Subcutaneous abdominal adipose tissue (tissue), 5 donors: ENCODE data around the gene COL8A1.

Source experiments
- H3K27ac ChIP-seq: one replicate; pipeline ENCODE4 v1.7.0; 2013; ENCODE audit warnings: low read depth, mild to moderate bottlenecking, inconsistent platforms, low read length, moderate library complexity
- H3K27me3 ChIP-seq, 5 donors: one replicate each; pipeline ENCODE4 v1.7.0; 2013; ENCODE audit warnings: low read length in 5 of 5, inconsistent platforms in 1 of 5; ENCODE audit not compliant: control insufficient read depth in 5 of 5, insufficient read depth in 4 of 5
- H3K36me3 ChIP-seq, 5 donors: one replicate each; pipeline ENCODE4 v1.7.0; 2013; ENCODE audit warnings: low read length in 5 of 5; ENCODE audit not compliant: control insufficient read depth in 5 of 5, insufficient read depth in 5 of 5
- H3K4me1 ChIP-seq, 5 donors: one replicate each; pipeline ENCODE4 v1.7.0; 2013; ENCODE audit warnings: low read length in 5 of 5, mild to moderate bottlenecking in 3 of 5, moderate library complexity in 1 of 5; ENCODE audit not compliant: control insufficient read depth in 5 of 5, insufficient read depth in 5 of 5
- H3K4me3 ChIP-seq, 5 donors: one replicate each; pipeline ENCODE4 v1.7.0; 2013; ENCODE audit warnings: low read length in 5 of 5, low read depth in 1 of 5
- H3K9ac ChIP-seq, 5 donors: one replicate each; pipeline ENCODE4 v1.7.0; 2013; ENCODE audit warnings: low read length in 5 of 5, mild to moderate bottlenecking in 4 of 5, moderate library complexity in 3 of 5
- H3K9me3 ChIP-seq, 5 donors: one replicate each; pipeline ENCODE4 v1.7.0; 2013; ENCODE audit warnings: low read length in 5 of 5; ENCODE audit not compliant: control insufficient read depth in 5 of 5
- donor health status: healthy.
- donor health status: healthy.
- donor health status: healthy.
- donor health status: healthy.
- donor health status: healthy.

The COL8A1 gene

GRCh38 chr3:99776516-99777209, 138.3 kb downstream of the COL8A1 start:
- Histone ChIP-seq H3K9me3 (no peaks in the 10 kb centered on the region), H3K36me3 (no peaks in the 10 kb centered on the region), H3K27ac (no peak overlapping the region), H3K4me3 (no peak overlapping the region), H3K9ac (no peak overlapping the region), H3K4me1 (peaks cover 0 to 14% (median 4%) of the 10 kb centered on the region in 5 donors), H3K27me3 (no peaks in the 10 kb centered on the region)

GRCh38 chr3:99777210-99777549, 138.8 kb downstream of the COL8A1 start:
- Histone ChIP-seq H3K9ac (peak overlapping the region in 1 of 5 donors; percentile 31), H3K36me3 (no peaks in the 10 kb centered on the region), H3K4me3 (no peak overlapping the region), H3K27me3 (no peaks in the 10 kb centered on the region), H3K4me1 (peaks cover 0 to 19% (median 4%) of the 10 kb centered on the region in 5 donors), H3K27ac (no peak overlapping the region), H3K9me3 (no peaks in the 10 kb centered on the region)

- peak overlapping the region in 1 of 5 donors; percentile 31 for H3K9ac ChIP-seq
- H3K4me3 ChIP-seq, result no peak overlapping the region
- peaks cover 0 to 24% (median 4%) of the 10 kb centered on the region in 5 donors for H3K4me1 ChIP-seq
- H3K27ac ChIP-seq, result no peak overlapping the region
- no peaks in the 10 kb centered on the region for H3K9me3 ChIP-seq
- H3K27me3 ChIP-seq, result no peaks in the 10 kb centered on the region
- H3K36me3 ChIP-seq, result no peaks in the 10 kb centered on the region
Observed at GRCh38 chr3:99777708-99778107, 139.3 kb downstream of the COL8A1 start.

- Histone ChIP-seq H3K9me3 (no peaks in the 10 kb centered on the region), H3K4me3 (no peak overlapping the region), H3K9ac (no peak overlapping the region), H3K27me3 (no peaks in the 10 kb centered on the region), H3K27ac (no peak overlapping the region), H3K36me3 (peaks cover 0 to 9% (median 0%) of the 10 kb centered on the region in 5 donors), H3K4me1 (peaks cover 0 to 29% (median 9%) of the 10 kb centered on the region in 5 donors)
Observed at GRCh38 chr3:99780749-99781148, 142.4 kb downstream of the COL8A1 start.

- H3K36me3 ChIP-seq, result peaks cover 0 to 9% (median 0%) of the 10 kb centered on the region in 5 donors
- H3K4me1 ChIP-seq, result peaks cover 0 to 30% (median 7%) of the 10 kb centered on the region in 5 donors
- no peak overlapping the region for H3K9ac ChIP-seq
- no peaks in the 10 kb centered on the region for H3K27me3 ChIP-seq
- H3K9me3 ChIP-seq, result no peaks in the 10 kb centered on the region
- H3K27ac ChIP-seq, result no peak overlapping the region
- H3K4me3 ChIP-seq, result no peak overlapping the region
Observed at GRCh38 chr3:99781761-99782160, 143.4 kb downstream of the COL8A1 start.

- Histone ChIP-seq H3K27ac (peak overlapping the region; percentile 38), H3K9ac (no peak overlapping the region), H3K4me3 (no peak overlapping the region), H3K9me3 (no peaks in the 10 kb centered on the region), H3K4me1 (peaks cover 0 to 43% (median 4%) of the 10 kb centered on the region in 5 donors), H3K36me3 (peaks cover 0 to 9% (median 0%) of the 10 kb centered on the region in 5 donors), H3K27me3 (no peaks in the 10 kb centered on the region)
Observed at GRCh38 chr3:99783011-99783573, 144.7 kb downstream of the COL8A1 start.

GRCh38 chr3:99789011-99789721, 150.8 kb downstream of the COL8A1 start:
- Histone ChIP-seq H3K27ac (peak overlapping the region; percentile 81), H3K9me3 (no peaks in the 10 kb centered on the region), H3K27me3 (no peaks in the 10 kb centered on the region), H3K4me3 (peak overlapping the region in 1 of 5 donors; percentile 22), H3K4me1 (peaks cover 0 to 43% (median 15%) of the 10 kb centered on the region in 5 donors), H3K9ac (peak overlapping the region in 2 of 5 donors; percentile 11 to 75), H3K36me3 (peaks cover 0 to 9% (median 0%) of the 10 kb centered on the region in 5 donors)

GRCh38 chr3:99794485-99794884, 156.1 kb downstream of the COL8A1 start:
- H3K4me1 ChIP-seq, result peaks cover 0 to 20% (median 13%) of the 10 kb centered on the region in 5 donors
- H3K27me3 ChIP-seq, result no peaks in the 10 kb centered on the region
- peaks cover 0 to 5% (median 0%) of the 10 kb centered on the region in 5 donors for H3K36me3 ChIP-seq
- no peak overlapping the region for H3K4me3 ChIP-seq
- no peak overlapping the region for H3K9ac ChIP-seq
- H3K27ac ChIP-seq, result no peak overlapping the region
- no peaks in the 10 kb centered on the region for H3K9me3 ChIP-seq

- Histone ChIP-seq H3K4me1 (peaks cover 0 to 9% (median 3%) of the 10 kb centered on the region in 5 donors), H3K27ac (no peak overlapping the region), H3K36me3 (peaks cover 0 to 5% (median 0%) of the 10 kb centered on the region in 5 donors), H3K9ac (no peak overlapping the region), H3K9me3 (no peaks in the 10 kb centered on the region), H3K27me3 (no peaks in the 10 kb centered on the region), H3K4me3 (no peak overlapping the region)
Observed at GRCh38 chr3:99795573-99795972, 157.2 kb downstream of the COL8A1 start.

GRCh38 chr3:99799422-99799821, 161.0 kb downstream of the COL8A1 start:
- peaks cover 0 to 5% (median 0%) of the 10 kb centered on the region in 5 donors for H3K36me3 ChIP-seq
- H3K27ac ChIP-seq, result no peak overlapping the region
- no peak overlapping the region for H3K4me3 ChIP-seq

More at GRCh38 chr3:99799422-99799821, 161.0 kb downstream of the COL8A1 start:
- Histone ChIP-seq H3K27me3 (no peaks in the 10 kb centered on the region), H3K9ac (no peak overlapping the region), H3K9me3 (no peaks in the 10 kb centered on the region), H3K4me1 (no peaks in the 10 kb centered on the region)
